Stimulated activated naive CD4-positive, alpha-beta T cell (primary cell): Measurements from ENCODE around the gene SOBP.

Source experiments
- DNase-seq, 6 experiments: peaks; one replicate each; lab custom pipeline; 2025; lab: John Stamatoyannopoulos, UW

SOBP gene

GRCh38 chr6:107689951-107690642, 200.2 kb downstream of the SOBP start:
- DNase-seq = no peak

GRCh38 chr6:107690643-107691061, 200.7 kb downstream of the SOBP start:
- DNase-seq = no peak

GRCh38 chr6:107691062-107691751, 201.3 kb downstream of the SOBP start:
- no peak for DNase-seq

- DNase-seq = no peak
Measured at GRCh38 chr6:107692351-107692750, 202.4 kb downstream of the SOBP start.

GRCh38 chr6:107695061-107695720, 205.3 kb downstream of the SOBP start:
- DNase-seq = no peak

- DNase-seq = no peak
Measured at GRCh38 chr6:107697682-107698081, 207.8 kb downstream of the SOBP start.

- no peak for DNase-seq
Measured at GRCh38 chr6:107698146-107698545, 208.2 kb downstream of the SOBP start.

- no peak for DNase-seq
Measured at GRCh38 chr6:107699254-107699653, 209.3 kb downstream of the SOBP start.

- no peak for DNase-seq
Measured at GRCh38 chr6:107699697-107700325, 209.9 kb downstream of the SOBP start.

GRCh38 chr6:107703606-107704005, 213.7 kb downstream of the SOBP start:
- DNase-seq = no peak

- DNase-seq = peak in 2 of 6 experiments; percentile 18 to 44
Measured at GRCh38 chr6:107704347-107705013, 214.6 kb downstream of the SOBP start.

GRCh38 chr6:107706516-107707115, 216.7 kb downstream of the SOBP start:
- no peak for DNase-seq

- DNase-seq = no peak
Measured at GRCh38 chr6:107707346-107708275, 217.7 kb downstream of the SOBP start.

- DNase-seq = no peak
Measured at GRCh38 chr6:107708435-107708834, 218.5 kb downstream of the SOBP start.

- DNase-seq = peak in 3 of 6 experiments; percentile 16 to 64 (median 33)
Measured at GRCh38 chr6:107709341-107709740, 219.4 kb downstream of the SOBP start.
